ENCODE results near the gene DIAPH2. TPM values are rescaled to one million over a fixed set of nuclear protein-coding genes. Genes with fewer than 3 reads are reported as not detected.

The DIAPH2 gene
- total and polyA plus RNA-seq, 10 donors, result 2.5 to 32.1 (median 17.7) TPM

- intact Hi-C loops (cut with DNase I; ENCODE audit: low total_unique reads), result no loop called here
- no peak for DNase-seq
- no peaks in the 10 kb centered on the region for H3K4me1 ChIP-seq
- TF ChIP-seq POLR2AphosphoS5 (IDR thresholded peaks at IDR 0.05) (no peak), CTCF (IDR thresholded peaks at IDR 0.05 in 8 of 11, conservative IDR thresholded peaks at IDR 0.05 in 3 of 11) (no peak), POLR2A (IDR thresholded peaks at IDR 0.05) (no peak)
- H3K36me3 ChIP-seq, result no peaks in the 10 kb centered on the region
- 57 to 72% (median 64%) methylated on average over 2 of the region's 2 CpGs for WGBS, 5 donors
- no peak overlapping the region for H3K27ac ChIP-seq
- peaks cover 0 to 4% (median 0%) of the 10 kb centered on the region in 8 donors for H3K9me3 ChIP-seq
- no peak overlapping the region for H3K4me3 ChIP-seq
- H3K27me3 ChIP-seq (replicated peaks in 1 of 7), result no peaks in the 10 kb centered on the region
These were observed 813.5 kb downstream of the DIAPH2 start for GRCh38 chrX:97498093-97498492.

GRCh38 chrX:97504431-97504830, 819.8 kb downstream of the DIAPH2 start:
- H3K27me3 ChIP-seq (replicated peaks in 1 of 7), result no peaks in the 10 kb centered on the region
- no peaks in the 10 kb centered on the region for H3K4me1 ChIP-seq
- TF ChIP-seq POLR2AphosphoS5 (IDR thresholded peaks at IDR 0.05) (no peak), POLR2A (IDR thresholded peaks at IDR 0.05) (no peak), CTCF (IDR thresholded peaks at IDR 0.05 in 8 of 11, conservative IDR thresholded peaks at IDR 0.05 in 3 of 11) (no peak)
- H3K4me3 ChIP-seq, result no peak overlapping the region
- intact Hi-C loops (cut with DNase I; ENCODE audit: low total_unique reads), result no loop called here
- no peak for DNase-seq
- H3K9me3 ChIP-seq, result peaks cover 0 to 4% (median 0%) of the 10 kb centered on the region in 8 donors
- no peaks in the 10 kb centered on the region for H3K36me3 ChIP-seq
- H3K27ac ChIP-seq, result no peak overlapping the region

- H3K4me1 ChIP-seq, result no peaks in the 10 kb centered on the region
- H3K27me3 ChIP-seq (replicated peaks in 1 of 7), result no peaks in the 10 kb centered on the region
- H3K27ac ChIP-seq, result no peak overlapping the region
- DNase-seq, result no peak
- TF ChIP-seq POLR2AphosphoS5 (IDR thresholded peaks at IDR 0.05) (no peak), CTCF (IDR thresholded peaks at IDR 0.05 in 8 of 11, conservative IDR thresholded peaks at IDR 0.05 in 3 of 11) (no peak), POLR2A (IDR thresholded peaks at IDR 0.05) (no peak)
- WGBS, 5 donors, result 76 to 92% (median 83%) methylated on average over 2 of the region's 2 CpGs
- no peaks in the 10 kb centered on the region for H3K9me3 ChIP-seq
- no peak overlapping the region for H3K4me3 ChIP-seq
- intact Hi-C loops (cut with DNase I; ENCODE audit: low total_unique reads), result no loop called here
- H3K36me3 ChIP-seq, result no peaks in the 10 kb centered on the region
These were observed 833.1 kb downstream of the DIAPH2 start for GRCh38 chrX:97517763-97518162.

- Histone ChIP-seq H3K27me3 (replicated peaks in 1 of 7) (no peaks in the 10 kb centered on the region), H3K9me3 (no peaks in the 10 kb centered on the region), H3K4me3 (no peak overlapping the region), H3K27ac (no peak overlapping the region), H3K4me1 (no peaks in the 10 kb centered on the region), H3K36me3 (no peaks in the 10 kb centered on the region)
- WGBS, 5 donors, result 69 to 94% (median 85%) methylated on average over 2 of the region's 2 CpGs
- DNase-seq, result no peak
- intact Hi-C loops (cut with DNase I; ENCODE audit: low total_unique reads), result no loop called here
- no peak for TF ChIP-seq POLR2AphosphoS5 (IDR thresholded peaks at IDR 0.05)
- TF ChIP-seq POLR2A (IDR thresholded peaks at IDR 0.05), result no peak
- TF ChIP-seq CTCF (IDR thresholded peaks at IDR 0.05 in 8 of 11, conservative IDR thresholded peaks at IDR 0.05 in 3 of 11), result no peak
These were observed 837.7 kb downstream of the DIAPH2 start for GRCh38 chrX:97522307-97522706.

Measured in spleen (tissue), 11 donors.